Activated CD8-positive, alpha-beta memory T cell treated with anti-CD3 and anti-CD28 coated beads for 48 hours (primary cell): ENCODE measurements around the gene FBXO4.
"Not testable (repeated sequence)": the region's sequence is repeated elsewhere in the genome, so short reads cannot be mapped to it uniquely, and the experiment has no call there.

Experiments used
- DNase-seq, 3 experiments: peaks; one replicate each; pipeline ENCODE4 v3.0.0-alpha.2; 2020; ENCODE audit warnings: low read depth in 2 of 3, low spot score in 2 of 3

The FBXO4 gene

GRCh38 chr5:41980396-41980795 lies 55.3 kb downstream of the FBXO4 start:
- no peak for DNase-seq

DNA sequence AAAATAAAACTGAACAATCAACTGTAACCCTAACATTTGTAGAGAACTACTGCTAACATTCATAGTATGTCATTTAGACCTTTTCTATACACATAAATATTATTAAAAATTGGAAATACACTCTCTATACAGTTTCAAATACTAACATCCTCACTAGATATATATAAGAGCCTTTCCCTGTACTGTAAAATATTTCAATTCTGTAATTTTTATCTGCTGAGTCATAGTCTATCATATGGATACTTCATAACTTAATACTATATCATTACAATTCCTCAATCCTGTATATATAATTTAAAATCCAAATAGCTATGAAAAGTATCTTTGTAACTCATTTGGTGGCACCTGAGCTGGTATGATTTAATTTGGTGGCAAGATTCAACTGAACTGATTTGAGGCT lies 55.8 kb downstream of the FBXO4 start:
- no peak for DNase-seq

- DNase-seq: not testable (repeated sequence)
These were observed 57.8 kb downstream of the FBXO4 start for GRCh38 chr5:41982858-41983257.

- DNase-seq: no peak
These were observed 58.2 kb downstream of the FBXO4 start for GRCh38 chr5:41983284-41983683.

DNA sequence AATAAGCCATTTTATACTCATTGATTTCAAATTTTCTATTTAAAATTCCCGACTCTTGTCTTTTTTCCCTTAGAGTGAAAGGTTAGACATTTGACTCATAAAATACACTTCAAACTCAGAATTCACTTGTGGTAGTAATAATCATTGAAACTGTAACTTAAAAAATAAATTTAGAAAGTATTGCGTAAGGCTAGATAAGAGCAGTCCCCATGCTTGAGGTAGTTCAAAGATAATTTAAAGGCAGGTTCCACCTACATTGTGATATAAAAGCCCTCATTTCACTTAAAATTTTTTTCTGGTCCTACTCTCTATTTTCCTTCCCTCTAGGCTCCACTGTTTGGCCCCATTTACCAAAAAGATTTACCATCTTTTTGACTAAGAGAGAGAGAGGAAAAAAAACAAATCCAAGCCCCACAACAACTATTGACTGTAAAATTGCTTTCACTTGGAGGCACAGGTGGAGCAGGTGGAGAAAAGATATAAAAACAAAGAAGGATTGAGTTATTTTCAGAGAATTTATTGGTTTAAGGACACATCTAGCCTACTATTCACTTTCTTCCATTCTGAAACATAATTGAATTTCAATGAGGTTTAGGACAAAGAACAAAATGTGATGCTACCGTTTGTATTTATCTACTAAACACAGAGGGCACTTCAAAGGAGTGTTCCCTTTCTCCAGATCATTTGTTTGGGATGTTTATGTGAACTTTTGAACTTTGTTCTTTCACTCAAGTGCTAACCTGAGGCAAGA lies 61.0 kb downstream of the FBXO4 start:
- DNase-seq: no peak
